HT1080 (cell line): Measurements from ENCODE around the gene VWA7. TPM values are rescaled to one million over a fixed set of nuclear protein-coding genes. Genes with fewer than 3 reads are reported as not detected.

Source experiments
- small RNA-seq: library from RNA; depleted of rRNA; stranded (forward); fragments of <200 nt; gene quantifications from one replicate; pipeline ENCODE3, GENCODE V24; 2014
- total RNA-seq: library from RNA; depleted of rRNA; stranded (reverse); fragments of >200 nt; shearing (Covaris generic); gene quantifications from 2 replicates; pipeline ENCODE4 v1.2.3, GENCODE V29; 2014; rRNA removed

Gene VWA7
- total RNA-seq, 1 experiment from 2014 or later: 0.79 TPM

Small RNA genes within 50 kb of the gene (small RNA-seq; reads per million reads assigned to genes)
- gene MSH5-SAPCD1: not detected
- gene RF00019: not detected
- gene RNU6-850P: not detected
- not detected for gene SAPCD1

Other genes starting within 250 kb of the VWA7 start
- gene MCCD1, start 248.4 kb downstream of the VWA7 start, total RNA-seq: not detected in 2 replicates
- gene DDX39B, start 235.3 kb downstream of the VWA7 start, total RNA-seq: 856 and 950 TPM in 2 replicates
- gene ATP6V1G2, start 230.7 kb downstream of the VWA7 start, total RNA-seq: 2.1 TPM in 2 replicates
- 21.2 and 21.9 TPM in 2 replicates for gene NFKBIL1, start 229.7 kb downstream of the VWA7 start, total RNA-seq
- not detected in 2 replicates for gene LTA, start 205.0 kb downstream of the VWA7 start, total RNA-seq
- not detected in 2 replicates for gene TNF, start 201.8 kb downstream of the VWA7 start, total RNA-seq
- gene LTB, start 194.9 kb downstream of the VWA7 start, total RNA-seq: not detected in 2 replicates
- not detected in 2 replicates for gene LST1, start 191.1 kb downstream of the VWA7 start, total RNA-seq
- gene NCR3, start 184.3 kb downstream of the VWA7 start, total RNA-seq: not detected in 2 replicates
- gene AIF1, start 162.1 kb downstream of the VWA7 start, total RNA-seq: not detected in 2 replicates
- gene PRRC2A, start 156.6 kb downstream of the VWA7 start, total RNA-seq: 93.0 and 115 TPM in 2 replicates
- 196 and 211 TPM in 2 replicates for gene BAG6, start 124.7 kb downstream of the VWA7 start, total RNA-seq
- gene APOM, start 121.4 kb downstream of the VWA7 start, total RNA-seq: 1.8 and 2.5 TPM in 2 replicates
- gene C6orf47, start 116.5 kb downstream of the VWA7 start, total RNA-seq: 21.8 and 22.8 TPM in 2 replicates
- gene GPANK1, start 112.3 kb downstream of the VWA7 start, total RNA-seq: 37.5 and 38.5 TPM in 2 replicates
- gene CSNK2B, start 111.2 kb downstream of the VWA7 start, total RNA-seq: 272 and 357 TPM in 2 replicates
- gene LY6G5B, start 107.4 kb downstream of the VWA7 start, total RNA-seq: 0.88 and 2.6 TPM in 2 replicates
- gene LY6G5C, start 96.3 kb downstream of the VWA7 start, total RNA-seq: 0.47 and 3.6 TPM in 2 replicates
- 21.6 and 26.5 TPM in 2 replicates for gene ABHD16A, start 74.0 kb downstream of the VWA7 start, total RNA-seq
- not detected in 2 replicates for gene LY6G6F, start 70.5 kb downstream of the VWA7 start, total RNA-seq
- not detected in 2 replicates for gene LY6G6D, start 62.0 kb downstream of the VWA7 start, total RNA-seq
- not detected in 2 replicates for gene LY6G6C, start 55.6 kb downstream of the VWA7 start, total RNA-seq
- not detected in 2 replicates for gene MPIG6B, start 54.0 kb downstream of the VWA7 start, total RNA-seq
- 36.0 and 36.2 TPM in 2 replicates for gene DDAH2, start 48.0 kb downstream of the VWA7 start, total RNA-seq
- gene CLIC1, start 40.8 kb downstream of the VWA7 start, total RNA-seq: 1,383 and 1,400 TPM in 2 replicates
- 9.5 and 10.2 TPM in 2 replicates for gene MSH5, start 37.3 kb downstream of the VWA7 start, total RNA-seq
- gene SAPCD1, start 14.7 kb downstream of the VWA7 start, total RNA-seq: 0.64 and 3.5 TPM in 2 replicates
- 63.0 and 76.4 TPM in 2 replicates for gene VARS1, start 18.4 kb upstream of the VWA7 start, total RNA-seq
- gene LSM2, start 29.6 kb upstream of the VWA7 start, total RNA-seq: 104 and 115 TPM in 2 replicates
- gene HSPA1L, start 38.0 kb upstream of the VWA7 start, total RNA-seq: 0.73 and 1.3 TPM in 2 replicates
- 99.6 and 108 TPM in 2 replicates for gene HSPA1A, start 38.2 kb upstream of the VWA7 start, total RNA-seq
- gene HSPA1B, start 50.4 kb upstream of the VWA7 start, total RNA-seq: 134 and 135 TPM in 2 replicates
- 46.3 and 49.5 TPM in 2 replicates for gene NEU1, start 85.5 kb upstream of the VWA7 start, total RNA-seq
- gene SLC44A4, start 101.7 kb upstream of the VWA7 start, total RNA-seq: 0.45 TPM in 1 of 2 replicates, not detected in the other
- gene EHMT2, start 120.4 kb upstream of the VWA7 start, total RNA-seq: 56.7 and 57.5 TPM in 2 replicates
- gene ZBTB12, start 124.8 kb upstream of the VWA7 start, total RNA-seq: 10.8 and 15.1 TPM in 2 replicates
- 0.13 TPM in 1 of 2 replicates, not detected in the other for gene C2, start 150.4 kb upstream of the VWA7 start, total RNA-seq
- gene CFB, start 168.8 kb upstream of the VWA7 start, total RNA-seq: not detected in 2 replicates
- 109 and 116 TPM in 2 replicates for gene NELFE, start 181.6 kb upstream of the VWA7 start, total RNA-seq
- gene SKIC2, start 181.8 kb upstream of the VWA7 start, total RNA-seq: 31.4 and 39.0 TPM in 2 replicates
- gene DXO, start 194.8 kb upstream of the VWA7 start, total RNA-seq: 25.4 and 30.1 TPM in 2 replicates
- gene C4A, start 204.7 kb upstream of the VWA7 start, total RNA-seq: 0.40 TPM in 1 of 2 replicates, not detected in the other
- 0.27 and 1.2 TPM in 2 replicates for gene C4B, start 237.5 kb upstream of the VWA7 start, total RNA-seq